ENCODE data around the gene TNNI3K.

The TNNI3K gene

DNA sequence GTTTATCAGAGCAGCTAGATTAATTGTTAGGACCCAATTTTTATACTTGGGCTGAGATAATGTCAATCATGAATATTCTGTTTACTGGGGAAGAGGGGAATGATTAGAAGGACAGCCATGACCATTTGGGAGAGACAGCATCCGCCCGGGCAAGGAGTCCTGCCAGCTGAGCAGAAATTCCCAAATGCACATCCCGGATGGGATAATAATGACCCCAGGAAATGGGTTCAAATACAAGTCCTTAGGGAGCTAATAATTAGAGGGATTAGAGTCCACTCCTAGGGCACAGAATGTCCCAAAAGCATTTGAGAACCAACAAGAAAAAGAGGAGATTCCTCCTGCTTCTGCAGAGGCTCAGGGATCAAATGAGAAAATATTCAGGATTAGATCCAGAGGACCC lies 161.3 kb downstream of the TNNI3K start:
- DNase-seq = no peak

DNA sequence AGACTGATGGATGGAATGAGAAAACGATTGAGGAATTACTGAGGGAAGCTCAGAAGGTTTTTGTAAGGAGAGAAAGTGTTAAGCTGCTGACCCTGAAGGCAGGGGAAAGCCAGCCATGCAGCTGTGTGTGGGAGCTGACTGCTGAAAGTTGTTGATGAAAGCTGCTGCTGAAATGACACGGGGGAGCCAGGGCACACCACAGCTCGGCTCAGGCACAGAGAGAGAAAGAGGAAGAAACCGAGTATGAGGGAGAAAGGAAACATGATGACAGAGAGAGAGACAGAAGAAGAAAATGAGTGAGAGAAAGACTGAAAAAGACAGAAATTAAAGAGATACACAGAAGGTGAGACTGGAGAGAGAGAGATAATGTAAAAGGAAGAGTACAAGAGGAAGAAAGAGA lies 161.7 kb downstream of the TNNI3K start:
- DNase-seq = no peak

DNA sequence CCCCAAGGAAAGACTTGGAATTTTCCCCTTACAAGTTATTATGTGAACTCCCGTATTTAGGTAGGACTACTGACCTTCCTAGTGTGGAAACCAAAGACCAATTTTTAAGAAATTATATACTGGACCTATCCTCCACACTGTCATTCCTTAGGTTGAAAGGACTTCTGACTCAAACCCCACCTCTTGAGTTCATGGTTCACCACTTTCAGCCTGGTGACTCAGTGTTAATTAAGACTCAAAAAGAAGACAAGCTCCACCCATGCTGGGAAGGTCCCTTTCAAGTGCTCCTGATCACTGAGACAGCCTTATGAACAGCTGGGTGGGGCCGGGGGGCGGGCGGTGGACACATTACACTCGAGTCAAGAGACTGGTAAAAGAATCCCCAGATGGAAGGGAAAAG lies 164.1 kb downstream of the TNNI3K start:
- DNase-seq = no peak

DNA sequence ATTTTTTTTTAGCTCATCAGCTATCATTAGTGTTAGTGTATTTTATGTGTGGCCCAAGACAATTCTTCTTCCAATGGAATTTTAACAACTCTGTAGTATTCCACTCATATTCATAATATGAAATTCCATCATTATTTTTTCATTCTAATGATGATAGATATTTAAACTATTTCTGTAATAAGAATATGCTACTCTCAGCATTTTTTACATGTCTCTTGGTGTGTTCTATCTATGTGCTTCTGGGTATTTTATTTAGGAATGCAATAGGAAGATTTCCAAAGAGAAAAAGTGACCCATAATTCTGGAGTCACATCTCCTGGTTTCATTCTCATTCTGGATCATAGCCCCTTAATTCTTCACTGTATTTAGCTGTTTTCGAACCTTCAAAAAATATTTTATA lies 167.7 kb downstream of the TNNI3K start:
- no peak for DNase-seq

DNA sequence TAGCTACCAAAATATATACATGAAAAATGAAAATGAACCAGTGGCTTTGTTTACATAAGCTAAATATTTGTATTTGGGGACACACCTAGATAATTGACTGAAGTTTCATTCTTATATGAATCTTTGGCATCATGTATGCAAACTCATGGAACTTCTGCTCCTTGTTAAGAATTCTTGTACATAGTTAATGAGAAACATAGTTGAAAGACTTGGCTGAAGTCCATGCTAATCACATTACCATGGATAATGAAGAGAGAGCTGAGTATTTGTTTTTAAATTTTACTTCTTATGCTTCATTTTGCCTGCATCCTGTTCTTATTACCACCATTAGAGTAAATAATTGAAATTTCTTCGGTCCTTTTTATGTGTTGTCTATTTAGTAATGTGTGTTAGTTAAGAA lies 168.4 kb downstream of the TNNI3K start:
- DNase-seq = no peak

DNA sequence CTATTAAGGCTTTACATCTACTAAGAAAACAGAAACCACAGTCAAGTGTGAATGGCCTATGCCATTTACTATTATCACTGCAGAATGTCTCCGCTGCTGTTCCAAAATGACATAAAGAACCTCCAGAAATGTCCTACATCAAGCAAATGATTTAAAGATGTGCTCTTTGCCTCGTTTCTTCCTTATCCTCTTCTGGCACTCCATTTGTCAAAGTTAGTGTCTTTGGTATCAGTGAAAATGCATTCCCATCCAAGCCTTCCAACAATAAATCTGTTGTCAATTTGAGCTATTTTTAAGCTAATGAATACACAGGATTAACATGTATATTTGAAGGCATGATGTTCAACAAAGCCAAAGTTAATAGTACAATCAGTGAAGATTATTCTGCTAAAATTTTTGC lies 171.6 kb downstream of the TNNI3K start:
- no peak for DNase-seq

DNA sequence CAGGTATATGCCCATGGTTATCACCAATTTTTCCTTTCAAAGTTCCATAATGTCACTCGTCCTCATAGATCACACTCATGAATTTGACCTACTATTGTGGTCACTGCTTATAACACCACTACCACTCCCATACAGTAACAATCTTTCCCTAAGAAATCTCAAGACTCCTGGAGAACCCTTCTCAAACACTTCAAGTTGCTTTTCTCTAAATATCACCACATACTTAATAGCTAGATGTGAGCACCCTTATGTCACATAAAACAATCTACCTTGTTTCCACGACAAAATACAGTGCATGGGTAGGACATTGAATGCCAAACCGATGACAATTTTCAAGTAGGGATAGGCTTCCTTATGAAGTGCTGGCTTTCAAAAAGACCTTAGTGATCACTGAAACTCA lies 172.7 kb downstream of the TNNI3K start:
- no peak for DNase-seq

DNA sequence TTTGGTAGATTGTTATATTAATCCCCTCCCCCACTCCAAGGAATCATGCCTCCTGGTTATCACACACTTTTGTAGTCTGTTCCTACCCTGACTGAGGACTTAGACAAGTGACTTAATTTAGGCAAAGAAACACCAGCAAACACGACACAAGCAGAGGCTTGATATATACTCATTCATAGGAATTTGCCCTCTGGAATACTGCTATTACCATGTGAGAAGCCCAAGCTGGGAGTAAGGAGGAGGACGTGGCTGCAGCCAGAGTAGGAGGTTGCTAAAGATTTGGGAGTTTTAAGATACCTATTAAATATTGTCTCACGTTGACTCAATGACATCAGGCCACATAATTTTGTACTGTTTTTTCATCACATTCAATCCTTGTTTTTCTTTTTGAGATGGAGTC lies 177.1 kb downstream of the TNNI3K start:
- DNase-seq = no peak

DNA sequence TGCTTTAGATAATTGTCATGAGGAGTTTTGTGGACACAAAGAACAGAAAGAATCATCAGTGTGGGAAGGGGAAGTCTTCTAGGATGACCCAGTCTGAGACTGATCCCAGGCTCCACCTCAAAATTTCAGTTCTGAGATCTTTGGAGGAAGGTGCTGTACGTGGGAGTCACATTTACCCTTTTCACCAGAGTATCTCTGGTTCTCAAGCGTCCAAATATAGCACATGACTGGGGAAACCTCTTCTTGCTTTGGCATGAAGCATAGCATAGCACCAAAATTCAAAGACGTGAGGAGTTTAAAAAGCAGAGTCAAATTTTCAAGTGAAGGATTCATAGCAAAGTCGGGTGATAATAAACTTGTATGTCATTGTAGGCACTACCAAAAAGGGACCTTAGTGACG lies 180.7 kb downstream of the TNNI3K start:
- DNase-seq = no peak

DNA sequence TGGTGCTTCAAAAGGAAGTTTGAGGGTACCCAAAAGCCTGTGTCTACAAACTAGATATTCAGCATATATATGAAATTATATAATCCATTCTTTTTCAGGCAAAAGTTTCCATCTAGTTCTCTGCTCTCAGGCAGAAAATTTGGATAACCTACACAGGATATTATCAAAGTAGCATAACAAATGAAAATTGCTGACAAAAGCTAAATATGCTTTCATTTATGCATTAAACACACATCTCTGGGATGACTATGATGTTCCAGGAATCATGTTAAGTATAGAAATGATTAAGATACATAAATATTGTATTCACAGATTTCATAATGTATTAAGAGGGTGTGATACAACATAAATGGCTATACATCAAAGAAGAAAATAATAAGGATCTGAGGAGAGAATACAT lies 184.4 kb downstream of the TNNI3K start:
- DNase-seq = no peak

DNA sequence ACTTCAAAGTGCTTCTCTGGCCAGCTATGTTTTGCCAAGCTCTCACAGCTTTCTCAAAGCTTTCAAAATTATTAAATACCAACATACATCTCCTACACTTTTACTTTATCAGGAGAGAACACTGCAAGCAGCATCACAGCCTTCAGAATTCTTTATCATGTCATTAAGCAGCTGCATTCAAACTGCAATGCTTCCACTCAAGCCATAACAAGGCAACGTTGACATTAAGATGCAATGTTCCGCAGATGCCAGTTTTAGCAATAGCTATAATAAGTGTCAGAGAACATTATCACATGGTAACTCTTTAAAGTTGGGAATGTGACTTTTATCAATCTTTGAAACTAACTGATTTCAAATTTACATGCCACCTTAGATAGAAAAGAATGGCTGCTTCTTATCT lies 185.3 kb downstream of the TNNI3K start:
- DNase-seq = no peak

DNA sequence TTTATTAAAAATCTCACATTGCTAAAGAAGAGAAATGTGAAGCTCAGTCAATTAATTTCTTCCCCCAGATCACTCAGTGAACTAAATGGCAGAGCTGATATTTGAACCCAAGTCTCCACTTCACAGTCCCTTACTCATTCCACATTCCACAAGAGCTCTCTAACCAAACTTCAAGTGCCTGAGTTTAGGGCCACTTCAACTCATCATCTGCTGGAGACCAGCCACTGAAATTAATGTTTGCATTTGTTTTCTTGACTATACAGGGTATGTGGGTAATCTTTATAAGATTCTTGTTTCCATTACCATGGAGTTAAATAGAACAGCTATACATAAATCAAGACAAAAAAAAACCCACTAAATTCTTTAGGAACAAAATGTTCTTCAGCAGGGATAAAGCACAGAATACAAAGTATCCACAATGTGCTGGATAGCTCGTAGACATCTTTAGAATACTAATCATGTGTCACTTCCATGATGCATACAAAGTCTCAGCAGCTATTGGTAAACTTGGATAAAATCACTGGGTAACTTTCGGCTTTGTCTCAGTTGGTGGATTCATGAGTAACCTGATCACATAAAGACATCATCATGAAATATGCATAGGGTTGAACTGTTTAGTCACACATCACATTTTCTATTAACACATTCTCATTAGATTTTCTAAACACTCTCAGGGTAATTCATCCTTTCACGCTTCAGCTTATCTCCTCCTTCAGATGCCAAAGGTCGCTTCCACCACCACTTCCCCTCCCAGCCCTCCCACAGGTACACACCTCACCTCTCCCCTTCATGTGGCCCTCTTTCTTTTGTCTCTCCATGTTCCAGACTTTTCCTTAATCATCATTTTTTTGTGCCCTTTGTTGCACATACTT lies 187.5 kb downstream of the TNNI3K start:
- peak in 1 of 3 experiments; percentile 88 for DNase-seq

DNA sequence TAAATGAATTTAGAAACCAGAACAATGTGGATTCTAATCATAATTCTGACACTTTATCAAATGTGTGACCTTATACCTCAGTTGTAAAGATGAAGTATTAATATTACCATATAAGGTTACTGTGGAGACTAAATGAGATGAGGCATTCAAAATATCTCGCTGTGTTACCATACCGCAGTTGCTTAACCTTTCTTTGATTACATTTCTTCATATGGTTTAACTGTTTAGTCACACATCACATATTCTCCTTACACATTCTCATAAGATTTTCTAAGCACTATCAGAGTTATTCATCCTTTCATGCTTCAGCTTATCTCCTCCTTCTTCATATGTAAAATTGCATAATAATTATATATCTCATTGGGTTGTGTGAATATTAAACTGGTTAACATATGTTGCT lies 188.3 kb downstream of the TNNI3K start:
- no peak for DNase-seq

DNA sequence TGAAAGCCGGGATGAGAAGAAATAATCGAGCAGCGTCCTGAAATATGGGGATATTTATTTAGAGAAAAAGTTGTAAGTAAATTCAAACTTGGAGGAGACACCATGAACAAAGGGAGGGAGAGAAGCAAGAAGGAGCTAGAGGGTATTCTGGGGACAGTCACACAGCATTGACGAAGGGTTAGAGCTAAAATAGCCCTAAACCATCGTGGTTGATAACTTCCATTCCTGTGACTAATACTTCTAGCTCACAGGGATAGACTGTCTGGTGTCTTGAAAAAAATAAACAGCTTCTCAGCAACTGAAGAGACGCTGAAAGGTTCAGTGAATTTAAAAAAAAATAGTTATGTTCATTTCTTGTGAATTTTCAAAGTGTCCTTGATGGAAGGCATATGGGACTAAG lies 190.5 kb downstream of the TNNI3K start:
- DNase-seq = no peak

DNA sequence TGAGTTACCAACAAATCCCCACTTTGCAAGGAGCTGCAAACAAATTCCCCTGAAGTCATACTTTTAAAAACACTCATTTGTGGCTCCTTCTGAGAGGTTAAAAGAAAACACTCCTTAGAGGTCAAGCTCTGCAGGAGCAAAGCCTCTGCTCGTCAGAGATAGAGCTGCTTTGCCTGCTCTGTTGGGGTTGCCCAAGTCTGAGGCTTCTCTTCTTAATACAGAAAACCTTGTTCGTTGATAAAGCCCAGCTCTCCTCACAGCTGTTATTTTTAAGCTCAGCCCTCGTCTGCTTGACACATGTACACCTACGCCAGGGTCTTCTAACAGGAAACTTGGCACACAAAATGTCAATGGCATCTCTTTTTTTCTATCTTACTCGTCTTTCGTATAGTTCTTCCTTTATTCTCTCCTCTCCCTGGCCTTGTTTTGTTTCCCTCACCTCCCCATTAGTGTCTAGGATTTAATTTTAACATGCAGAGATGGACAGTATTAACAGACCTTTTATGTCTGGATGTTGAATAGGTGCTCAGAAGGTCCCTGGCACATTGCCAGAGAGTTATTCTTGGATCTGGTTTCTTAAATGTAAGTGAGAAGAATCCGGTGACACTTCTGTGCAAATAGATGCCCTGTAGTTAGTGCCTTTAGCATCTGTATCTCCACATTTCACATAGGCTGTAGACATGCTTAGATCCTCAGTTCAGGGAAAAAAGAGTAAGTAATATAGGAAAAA lies 191.2 kb downstream of the TNNI3K start:
- DNase-seq = peak; percentile 28 to 85 (median 29)

DNA sequence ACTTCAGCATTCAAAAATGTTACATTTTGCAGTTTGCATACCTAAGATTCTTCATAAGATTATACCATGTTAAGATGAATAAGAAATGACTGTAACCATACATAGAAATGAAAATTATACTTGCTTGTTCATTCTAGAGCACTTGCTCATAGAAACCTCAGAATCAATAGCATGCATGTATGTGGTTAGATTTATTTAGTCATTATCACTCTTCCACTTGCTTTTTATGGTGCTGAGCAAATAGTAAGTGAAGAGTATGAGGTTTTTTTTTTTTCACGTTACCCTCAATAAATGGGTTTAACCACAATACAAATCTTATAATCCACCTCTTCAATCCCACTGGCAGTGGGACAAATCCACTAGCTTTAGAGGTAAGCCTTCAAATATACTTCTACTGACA lies 192.5 kb downstream of the TNNI3K start:
- no peak for DNase-seq

DNA sequence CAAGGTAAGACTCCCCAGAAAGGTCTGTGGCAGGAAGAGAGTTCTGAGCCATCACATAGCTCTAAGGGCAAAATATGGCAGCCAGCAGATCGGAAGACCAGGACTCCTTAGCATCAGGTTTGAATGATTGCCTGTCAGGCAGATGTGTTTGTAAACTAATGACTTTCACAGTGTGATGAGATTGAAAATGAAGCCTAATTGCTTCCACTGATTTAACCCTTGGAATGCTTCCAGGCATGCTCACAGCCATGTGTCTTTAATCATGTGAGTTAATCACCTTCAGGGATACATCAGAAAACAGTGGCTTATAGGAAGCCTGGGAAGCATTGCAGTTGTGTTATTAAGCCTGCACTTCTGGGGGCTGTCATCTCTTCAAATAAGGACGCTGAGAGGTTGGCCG lies 194.4 kb downstream of the TNNI3K start:
- peak in 2 of 3 experiments; percentile 25 to 80 for DNase-seq

DNA sequence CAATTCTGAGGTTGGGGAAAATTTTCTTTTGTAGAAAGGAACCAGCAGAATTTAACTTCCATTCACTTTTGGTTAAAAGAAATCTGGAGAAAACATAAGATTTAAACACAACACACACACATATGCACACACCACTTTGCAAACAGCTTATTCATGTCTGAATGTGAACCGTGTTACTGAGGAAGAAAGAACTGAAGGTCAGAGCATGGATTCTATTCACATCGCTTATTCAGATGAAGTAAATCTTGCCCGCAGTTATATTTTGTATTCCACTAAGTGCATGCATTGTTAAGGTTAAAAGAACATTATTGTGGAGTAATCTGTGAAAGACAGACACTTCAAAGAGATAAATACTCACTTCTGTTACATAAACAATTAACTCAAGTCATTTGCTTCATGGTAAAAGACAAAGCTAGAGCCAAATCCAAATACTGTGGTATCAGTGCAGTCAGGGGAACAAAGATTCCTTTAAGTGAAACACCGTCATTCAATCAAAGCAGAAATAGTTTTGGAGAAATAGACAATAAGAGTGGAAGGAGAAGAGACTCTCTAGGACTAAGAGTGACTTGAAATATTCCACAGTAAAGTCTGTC lies 195.3 kb downstream of the TNNI3K start:
- DNase-seq = no peak

DNA sequence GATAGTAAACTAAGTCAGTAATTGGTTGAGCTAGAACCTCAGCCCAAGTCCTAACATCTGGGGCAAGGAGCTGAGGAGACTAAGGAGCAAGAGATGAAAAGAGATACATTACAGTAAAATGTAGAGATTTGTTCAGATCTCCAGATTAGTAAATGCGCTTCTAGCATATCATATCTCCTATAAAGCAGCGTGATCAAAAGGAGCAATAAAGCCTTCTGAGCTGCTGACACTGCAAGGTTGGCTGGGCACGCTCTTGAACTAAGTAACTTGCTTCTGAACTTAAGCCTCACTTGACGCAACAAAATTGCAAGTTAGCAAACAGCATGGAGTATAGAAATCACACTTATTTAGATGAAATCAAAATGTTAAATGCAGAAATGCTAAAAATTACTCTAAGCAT lies 196.3 kb downstream of the TNNI3K start:
- no peak for DNase-seq

DNA sequence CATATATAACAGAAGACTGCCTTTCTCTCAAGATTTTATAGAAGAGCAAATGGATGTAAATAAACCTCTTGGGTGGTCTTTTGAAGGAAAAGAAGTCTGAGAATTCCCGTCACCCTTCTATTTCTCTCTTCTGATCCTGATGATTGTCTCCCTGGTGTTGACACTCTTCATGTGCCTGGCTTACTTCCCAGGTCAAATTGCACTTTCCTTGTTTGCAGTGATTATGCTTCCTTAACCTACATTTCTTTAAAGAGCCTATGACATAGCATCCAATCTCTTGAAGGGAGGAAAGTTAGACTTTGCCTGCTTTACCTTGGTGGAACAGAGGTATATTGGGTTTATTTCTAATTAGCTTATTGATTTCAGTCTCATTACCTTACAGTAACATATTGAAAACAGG lies 197.1 kb downstream of the TNNI3K start:
- no peak for DNase-seq

DNA sequence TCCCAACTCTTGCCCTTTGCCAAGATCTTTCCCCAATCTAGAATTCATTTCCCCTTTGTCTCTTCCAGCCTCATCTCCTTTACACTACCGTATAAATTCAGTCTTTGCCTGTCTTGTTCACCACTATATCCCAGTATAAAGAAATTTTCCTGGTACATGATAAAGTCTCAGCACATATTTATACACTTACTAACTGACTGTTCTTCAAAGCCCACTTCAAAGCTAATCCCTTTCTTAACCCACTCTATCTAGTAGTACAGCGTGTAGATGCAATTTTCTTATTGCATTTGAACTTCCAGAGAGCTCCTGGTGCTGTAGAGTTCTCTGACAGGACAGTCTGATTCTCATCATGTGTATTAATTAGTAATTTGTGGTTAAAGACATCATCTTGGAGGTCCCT lies 199.1 kb downstream of the TNNI3K start:
- no peak for DNase-seq

DNA sequence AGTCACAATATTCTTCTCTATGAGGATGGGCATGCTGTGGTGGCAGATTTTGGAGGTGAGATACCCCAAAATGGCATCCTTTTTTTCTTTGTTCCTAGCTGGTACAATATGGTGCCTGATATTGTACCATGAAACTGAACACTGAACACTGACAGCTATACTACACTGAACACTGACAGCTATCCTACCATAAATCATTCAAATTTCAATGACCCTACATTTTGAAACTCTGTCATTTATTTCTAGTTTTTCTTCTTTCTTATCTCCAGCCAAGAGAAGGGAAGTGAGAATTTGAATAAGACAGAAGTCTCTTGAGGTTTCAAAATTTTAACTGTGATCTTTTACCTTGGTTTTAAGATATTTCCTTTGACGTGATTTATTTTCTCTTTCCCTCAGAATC lies 200.9 kb downstream of the TNNI3K start:
- peak in 1 of 3 experiments; percentile 61 for DNase-seq

DNA sequence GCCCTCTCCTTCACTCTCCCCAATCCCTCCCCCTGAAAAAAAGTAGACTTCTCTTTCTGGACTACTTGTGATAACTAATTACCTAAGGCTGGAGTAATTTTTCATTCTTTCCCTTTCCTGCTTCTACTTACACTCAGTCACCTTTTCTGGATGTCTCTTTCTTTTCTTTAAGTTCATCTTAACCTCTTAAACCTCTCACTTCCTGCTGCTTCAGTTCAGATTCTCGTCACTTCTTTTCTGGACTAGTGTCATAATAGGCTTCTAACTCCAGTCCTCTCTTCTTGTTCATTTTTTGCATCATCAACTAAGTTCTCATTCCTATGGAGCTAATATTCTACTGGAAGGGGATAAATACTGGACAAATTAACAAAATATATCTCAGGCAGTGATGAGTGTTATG lies 201.8 kb downstream of the TNNI3K start:
- DNase-seq = peak in 1 of 3 experiments; percentile 54

DNA sequence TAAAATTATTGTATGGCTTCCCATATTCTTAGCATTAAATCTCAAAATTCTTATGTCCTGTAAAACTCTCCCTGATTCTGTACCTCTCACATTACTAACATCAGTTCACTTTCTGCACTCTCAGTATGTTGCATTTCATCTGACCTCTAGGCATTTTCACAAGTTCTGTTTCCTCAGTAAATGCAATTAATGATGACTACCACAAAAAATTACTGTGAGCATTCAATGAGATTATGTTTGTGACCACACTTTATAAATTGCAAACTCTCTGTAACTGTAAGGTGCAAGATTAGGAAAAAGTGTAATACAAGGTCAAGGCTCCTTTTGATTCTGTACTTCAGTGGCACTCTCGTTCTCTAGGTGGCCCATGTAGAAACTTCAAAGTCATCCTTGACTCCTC lies 216.8 kb downstream of the TNNI3K start:
- DNase-seq = no peak
